Stomach smooth muscle (tissue), 2 donors: Measurements from ENCODE around the gene AGAP1.

Experiments
- H3K27ac ChIP-seq: one replicate; pipeline ENCODE4 v1.7.0; 2013; ENCODE audit warnings: mild to moderate bottlenecking, low read length, inconsistent platforms
- H3K27me3 ChIP-seq, 2 donors: one replicate each; pipeline ENCODE4 v1.7.0; 2013; ENCODE audit warnings: low read length in 2 of 2; ENCODE audit not compliant: insufficient read depth in 2 of 2, control insufficient read depth in 1 of 2
- H3K36me3 ChIP-seq, 2 donors: one replicate each; pipeline ENCODE4 v1.7.0; 2013; ENCODE audit warnings: low read length in 2 of 2; ENCODE audit not compliant: control insufficient read depth in 2 of 2, insufficient read depth in 2 of 2
- H3K4me1 ChIP-seq: one replicate; pipeline ENCODE4 v1.7.0; 2013; ENCODE audit warnings: low read length; ENCODE audit not compliant: control insufficient read depth, insufficient read depth
- H3K4me3 ChIP-seq, 2 donors: one replicate each; pipeline ENCODE4 v1.7.0; 2013; ENCODE audit warnings: low read length in 2 of 2
- H3K9ac ChIP-seq, 2 donors: one replicate each; pipeline ENCODE4 v1.7.0; 2013; ENCODE audit warnings: low read length in 2 of 2, mild to moderate bottlenecking in 1 of 2
- H3K9me3 ChIP-seq, 2 donors: one replicate each; pipeline ENCODE4 v1.7.0; 2013; ENCODE audit warnings: low read length in 2 of 2; ENCODE audit not compliant: control insufficient read depth in 2 of 2
- donor health status: healthy.
- donor health status: Pancreatic carcinoma.

Gene AGAP1

GRCh38 chr2:236038096-236038495 is 544.3 kb downstream of the AGAP1 start:
- H3K4me3 ChIP-seq = no peak overlapping the region

GRCh38 chr2:236040600-236041328 is 546.9 kb downstream of the AGAP1 start:
- Histone ChIP-seq H3K9ac (no peak overlapping the region), H3K4me1 (no peaks in the 10 kb centered on the region), H3K27me3 (no peaks in the 10 kb centered on the region), H3K9me3 (no peaks in the 10 kb centered on the region), H3K27ac (no peak overlapping the region), H3K36me3 (peaks cover 22 to 37% of the 10 kb centered on the region in 2 donors), H3K4me3 (no peak overlapping the region)

More at GRCh38 chr2:236038096-236038495, 544.3 kb downstream of the AGAP1 start:
- H3K4me1 ChIP-seq = no peaks in the 10 kb centered on the region
- H3K36me3 ChIP-seq = peaks cover 16 to 32% of the 10 kb centered on the region in 2 donors
- H3K9ac ChIP-seq = no peak overlapping the region
- H3K27ac ChIP-seq = no peak overlapping the region
- no peaks in the 10 kb centered on the region for H3K27me3 ChIP-seq
- no peaks in the 10 kb centered on the region for H3K9me3 ChIP-seq

DNA sequence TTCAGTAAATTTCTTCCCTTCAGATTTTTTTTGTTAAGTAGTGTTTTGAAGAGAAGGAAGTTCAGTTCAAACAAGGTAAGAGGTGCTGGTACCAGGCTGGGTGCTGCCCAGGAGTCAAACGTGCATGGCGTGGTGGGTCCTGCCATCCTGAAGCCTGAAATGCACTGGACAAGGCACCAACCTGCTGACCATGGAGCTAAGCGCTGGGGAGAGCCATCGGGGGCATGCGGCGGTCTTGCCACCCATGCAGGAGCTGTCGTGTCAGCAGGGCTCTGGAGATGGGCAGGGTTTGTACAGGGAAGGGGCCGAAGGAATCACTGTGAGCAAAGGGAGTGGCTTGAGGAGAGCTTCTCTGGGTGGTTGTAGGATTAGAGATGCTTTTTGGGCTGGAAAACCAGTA is 547.8 kb downstream of the AGAP1 start:
- Histone ChIP-seq H3K27ac (no peak overlapping the region), H3K4me1 (no peaks in the 10 kb centered on the region), H3K27me3 (no peaks in the 10 kb centered on the region), H3K36me3 (peaks cover 28 to 36% of the 10 kb centered on the region in 2 donors), H3K4me3 (no peak overlapping the region), H3K9me3 (no peaks in the 10 kb centered on the region), H3K9ac (no peak overlapping the region)

- Histone ChIP-seq H3K9ac (no peak overlapping the region), H3K36me3 (peaks cover 28 to 32% of the 10 kb centered on the region in 2 donors), H3K4me1 (no peaks in the 10 kb centered on the region)
Observed at GRCh38 chr2:236042087-236042486, 548.2 kb downstream of the AGAP1 start.

DNA sequence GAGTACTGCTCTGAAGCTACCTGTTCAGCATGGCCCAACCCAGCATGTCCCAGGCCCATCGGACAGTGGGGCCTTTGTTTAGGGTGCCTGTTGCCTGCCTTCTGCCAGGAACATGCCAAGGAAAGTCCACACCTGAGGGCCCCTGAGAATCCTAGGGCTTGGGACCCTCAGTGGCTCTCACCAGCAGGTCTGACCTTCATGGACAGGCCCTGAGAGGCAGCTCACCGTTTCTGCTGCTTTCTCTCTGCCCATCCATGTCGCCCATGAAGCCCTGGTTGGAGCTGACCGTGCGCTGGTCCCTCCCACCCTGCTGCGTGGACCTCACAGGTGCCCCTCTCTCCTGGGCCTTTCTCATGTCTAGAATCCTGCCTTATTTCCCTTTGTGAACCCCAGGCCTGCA is 550.3 kb downstream of the AGAP1 start:
- Histone ChIP-seq H3K9ac (no peak overlapping the region), H3K4me1 (no peaks in the 10 kb centered on the region), H3K36me3 (peaks cover 30 to 36% of the 10 kb centered on the region in 2 donors), H3K9me3 (no peaks in the 10 kb centered on the region), H3K27ac (no peak overlapping the region), H3K27me3 (no peaks in the 10 kb centered on the region), H3K4me3 (no peak overlapping the region)

More at GRCh38 chr2:236042087-236042486, 548.2 kb downstream of the AGAP1 start:
- no peak overlapping the region for H3K27ac ChIP-seq
- H3K9me3 ChIP-seq = no peaks in the 10 kb centered on the region
- H3K4me3 ChIP-seq = no peak overlapping the region
- H3K27me3 ChIP-seq = no peaks in the 10 kb centered on the region

GRCh38 chr2:236045251-236046235 is 551.7 kb downstream of the AGAP1 start:
- peaks cover 27 to 33% of the 10 kb centered on the region in 2 donors for H3K36me3 ChIP-seq
- H3K27me3 ChIP-seq = no peaks in the 10 kb centered on the region
- H3K27ac ChIP-seq = no peak overlapping the region
- H3K4me3 ChIP-seq = no peak overlapping the region
- H3K9me3 ChIP-seq = no peaks in the 10 kb centered on the region
- H3K4me1 ChIP-seq = no peaks in the 10 kb centered on the region
- H3K9ac ChIP-seq = no peak overlapping the region

DNA sequence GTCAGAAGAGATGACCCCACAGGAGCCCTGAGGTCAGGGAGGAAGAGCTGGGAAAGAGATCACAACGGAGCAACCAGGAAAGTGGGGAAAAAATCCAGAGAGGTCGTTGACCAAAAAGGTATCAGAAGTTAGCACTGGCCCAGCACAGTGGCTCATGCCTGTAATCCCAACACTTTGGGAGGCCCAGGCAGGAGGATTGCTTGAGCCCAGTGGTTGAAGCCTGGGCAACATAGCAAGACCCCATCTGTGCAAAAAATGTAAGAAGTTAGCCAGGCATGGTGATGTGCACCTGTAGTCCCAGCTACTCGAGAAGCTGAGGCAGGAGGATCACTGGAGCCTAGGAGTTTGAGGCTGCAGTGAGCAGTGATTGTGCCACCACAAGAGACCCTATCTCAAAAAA is 552.9 kb downstream of the AGAP1 start:
- no peaks in the 10 kb centered on the region for H3K27me3 ChIP-seq
- no peak overlapping the region for H3K9ac ChIP-seq
- no peaks in the 10 kb centered on the region for H3K4me1 ChIP-seq
- H3K4me3 ChIP-seq = no peak overlapping the region
- peaks cover 23 to 34% of the 10 kb centered on the region in 2 donors for H3K36me3 ChIP-seq
- no peak overlapping the region for H3K27ac ChIP-seq
- H3K9me3 ChIP-seq = no peaks in the 10 kb centered on the region

GRCh38 chr2:236047176-236047575 is 553.3 kb downstream of the AGAP1 start:
- H3K4me3 ChIP-seq = no peak overlapping the region
- H3K27me3 ChIP-seq = no peaks in the 10 kb centered on the region
- H3K27ac ChIP-seq = no peak overlapping the region
- no peaks in the 10 kb centered on the region for H3K9me3 ChIP-seq
- H3K36me3 ChIP-seq = peaks cover 23 to 34% of the 10 kb centered on the region in 2 donors
- no peaks in the 10 kb centered on the region for H3K4me1 ChIP-seq
- no peak overlapping the region for H3K9ac ChIP-seq

GRCh38 chr2:236047886-236048540 is 554.2 kb downstream of the AGAP1 start:
- Histone ChIP-seq H3K27ac (no peak overlapping the region), H3K36me3 (peaks cover 21 to 29% of the 10 kb centered on the region in 2 donors), H3K4me1 (no peaks in the 10 kb centered on the region)

GRCh38 chr2:236049981-236050380 is 556.1 kb downstream of the AGAP1 start:
- Histone ChIP-seq H3K27me3 (no peaks in the 10 kb centered on the region), H3K9ac (no peak overlapping the region), H3K4me3 (no peak overlapping the region), H3K9me3 (no peaks in the 10 kb centered on the region), H3K27ac (no peak overlapping the region), H3K36me3 (peaks cover 17 to 23% of the 10 kb centered on the region in 2 donors), H3K4me1 (no peaks in the 10 kb centered on the region)

More at GRCh38 chr2:236047886-236048540, 554.2 kb downstream of the AGAP1 start:
- Histone ChIP-seq H3K9me3 (no peaks in the 10 kb centered on the region), H3K27me3 (no peaks in the 10 kb centered on the region), H3K4me3 (no peak overlapping the region), H3K9ac (no peak overlapping the region)
